HEK293T (cell line): Measurements from ENCODE around the gene MAD2L1BP.
"Not testable (repeated sequence)": the region's sequence is repeated elsewhere in the genome, so short reads cannot be mapped to it uniquely, and the experiment has no call there.

ENCODE experiments used
- CTCF ChIA-PET: fragments of 350-600 bp; formaldehyde crosslinking; extraction: SDS; loops from one replicate; lab custom pipeline; 2021; ENCODE audit warnings: antibody characterized with exemption, inconsistent platforms; lab: Yijun Ruan, JAX
- POLR2A ChIA-PET: fragments of 350-600 bp; formaldehyde crosslinking; extraction: SDS; loops from one replicate; lab custom pipeline; 2020; ENCODE audit warnings: antibody characterized with exemption, inconsistent platforms; lab: Yijun Ruan, JAX
- DNase-seq: peaks from one replicate; pipeline ENCODE4 v3.0.0; 2012; ENCODE audit warnings: mixed read lengths; ENCODE audit errors: extremely low spot score
- ARNT ChIP-seq: fragments of 450-650 bp; IDR thresholded peaks from 2 replicates; pipeline ENCODE4 v1.6.1; 2017; ENCODE audit warnings: mild to moderate bottlenecking
- BHLHE40 ChIP-seq: fragments of 450-650 bp; IDR thresholded peaks from 2 replicates; pipeline ENCODE4 v1.6.1; 2016; ENCODE audit warnings: mild to moderate bottlenecking, moderate library complexity, borderline replicate concordance
- CTBP1 ChIP-seq: fragments of 450-650 bp; IDR thresholded peaks from 2 replicates; pipeline ENCODE4 v1.6.1; 2016; ENCODE audit warnings: borderline replicate concordance
- ELF4 ChIP-seq: fragments of 450-650 bp; IDR thresholded peaks from 2 replicates; pipeline ENCODE4 v1.6.1; 2017; ENCODE audit warnings: antibody characterized with exemption
- FOXA1 ChIP-seq: fragments of 450-650 bp; IDR thresholded peaks from 2 replicates; pipeline ENCODE4 v1.6.1; 2016; ENCODE audit warnings: mild to moderate bottlenecking
- FOXK2 ChIP-seq: fragments of 450-650 bp; IDR thresholded peaks from 2 replicates; pipeline ENCODE4 v1.6.1; 2016; ENCODE audit warnings: mild to moderate bottlenecking
- FOXM1 ChIP-seq: fragments of 450-650 bp; IDR thresholded peaks from 2 replicates; pipeline ENCODE4 v1.6.1; 2017; ENCODE audit warnings: mild to moderate bottlenecking, borderline replicate concordance
- HDGF ChIP-seq: fragments of 450-650 bp; IDR thresholded peaks from 2 replicates; pipeline ENCODE4 v1.6.1; 2017; ENCODE audit warnings: antibody characterized with exemption, borderline replicate concordance
- L3MBTL2 ChIP-seq: fragments of 450-650 bp; conservative IDR thresholded peaks from 2 replicates; pipeline ENCODE4 v1.6.1; 2016; ENCODE audit warnings: mild to moderate bottlenecking
- LEF1 ChIP-seq: fragments of 450-650 bp; IDR thresholded peaks from 2 replicates; pipeline ENCODE4 v1.6.1; 2017; ENCODE audit warnings: mild to moderate bottlenecking, borderline replicate concordance
- NFRKB ChIP-seq: fragments of 450-650 bp; IDR thresholded peaks from 2 replicates; pipeline ENCODE4 v1.6.1; 2016; ENCODE audit warnings: mild to moderate bottlenecking, moderate library complexity
- PKNOX1 ChIP-seq: fragments of 450-650 bp; IDR thresholded peaks from 2 replicates; pipeline ENCODE4 v1.6.1; 2016
- SP1 ChIP-seq: fragments of 450-650 bp; IDR thresholded peaks from 2 replicates; pipeline ENCODE4 v1.6.1; 2017
- SUZ12 ChIP-seq: fragments of 450-650 bp; IDR thresholded peaks from 2 replicates; pipeline ENCODE4 v1.6.1; 2016; ENCODE audit warnings: mild to moderate bottlenecking
- TARDBP ChIP-seq: fragments of 450-650 bp; IDR thresholded peaks from 2 replicates; pipeline ENCODE4 v1.6.1; 2016
- ZNF384 ChIP-seq: fragments of 450-650 bp; IDR thresholded peaks from 2 replicates; pipeline ENCODE4 v1.6.1; 2016

MAD2L1BP gene

GRCh38 chr6:43657221-43657802 is 21.7 kb downstream of the MAD2L1BP start:
- no peak for TF ChIP-seq FOXK2
- no peak for TF ChIP-seq TARDBP
- no peak for TF ChIP-seq L3MBTL2
- no peak for TF ChIP-seq CTBP1
- no peak for TF ChIP-seq LEF1
- TF ChIP-seq FOXA1, result no peak
- no peak for TF ChIP-seq BHLHE40
- TF ChIP-seq SUZ12, result no peak
- no peak for TF ChIP-seq PKNOX1
- TF ChIP-seq SP1, result no peak
- no peak for TF ChIP-seq HDGF
- no peak for TF ChIP-seq ZNF384
- no peak for TF ChIP-seq NFRKB
- no peak for TF ChIP-seq ELF4
- TF ChIP-seq FOXM1, result no peak
- TF ChIP-seq ARNT, result no peak
- no peak for DNase-seq
- ChIA-PET POLR2A (interaction anchor here (1.2 kb wide), 1 partner anchor 12 kb away, joined by 3 read pairs; the partner anchor contains the start of gene RSPH9), CTCF (interaction anchor here (1.0 kb wide), 1 partner anchor 10 kb away, joined by 3 read pairs; no protein-coding TSS in a partner anchor)

- CTCF ChIA-PET, result no interaction called here
- POLR2A ChIA-PET, result no interaction called here
- no peak for DNase-seq
- TF ChIP-seq ZNF384, result 0 out of 2 replicates have a peak, but pooled peaks have one; percentile 18
- no peak for TF ChIP-seq FOXK2
These were observed 22.5 kb downstream of the MAD2L1BP start for GRCh38 chr6:43658161-43658560.

GRCh38 chr6:43662948-43663347 is 27.3 kb downstream of the MAD2L1BP start:
- CTCF ChIA-PET, result interaction anchor here (0.6 kb wide), 1 partner anchor 77 kb away, joined by 11 read pairs; no protein-coding TSS in a partner anchor
- DNase-seq, result not testable (repeated sequence)
- POLR2A ChIA-PET, result interaction anchor here (0.6 kb wide), 1 partner anchor 12 kb away, joined by 3 read pairs; no protein-coding TSS in a partner anchor

GRCh38 chr6:43665376-43665775 is 29.7 kb downstream of the MAD2L1BP start:
- DNase-seq, result no peak
- ChIA-PET CTCF (interaction anchor here (0.6 to 3.7 kb wide), 4 partner anchors 97 to 413 kb away, joined by 3 to 14 read pairs (median 5); partner anchors contain the start of gene VEGFA), POLR2A (no interaction called here)
- no peak for TF ChIP-seq HDGF
- no peak for TF ChIP-seq L3MBTL2
- no peak for TF ChIP-seq LEF1
- TF ChIP-seq NFRKB, result no peak
- no peak for TF ChIP-seq PKNOX1
- no peak for TF ChIP-seq FOXM1
- TF ChIP-seq SUZ12, result no peak
- no peak for TF ChIP-seq SP1
- no peak for TF ChIP-seq FOXK2
- no peak for TF ChIP-seq TARDBP
- no peak for TF ChIP-seq ELF4
- no peak for TF ChIP-seq CTBP1

DNA sequence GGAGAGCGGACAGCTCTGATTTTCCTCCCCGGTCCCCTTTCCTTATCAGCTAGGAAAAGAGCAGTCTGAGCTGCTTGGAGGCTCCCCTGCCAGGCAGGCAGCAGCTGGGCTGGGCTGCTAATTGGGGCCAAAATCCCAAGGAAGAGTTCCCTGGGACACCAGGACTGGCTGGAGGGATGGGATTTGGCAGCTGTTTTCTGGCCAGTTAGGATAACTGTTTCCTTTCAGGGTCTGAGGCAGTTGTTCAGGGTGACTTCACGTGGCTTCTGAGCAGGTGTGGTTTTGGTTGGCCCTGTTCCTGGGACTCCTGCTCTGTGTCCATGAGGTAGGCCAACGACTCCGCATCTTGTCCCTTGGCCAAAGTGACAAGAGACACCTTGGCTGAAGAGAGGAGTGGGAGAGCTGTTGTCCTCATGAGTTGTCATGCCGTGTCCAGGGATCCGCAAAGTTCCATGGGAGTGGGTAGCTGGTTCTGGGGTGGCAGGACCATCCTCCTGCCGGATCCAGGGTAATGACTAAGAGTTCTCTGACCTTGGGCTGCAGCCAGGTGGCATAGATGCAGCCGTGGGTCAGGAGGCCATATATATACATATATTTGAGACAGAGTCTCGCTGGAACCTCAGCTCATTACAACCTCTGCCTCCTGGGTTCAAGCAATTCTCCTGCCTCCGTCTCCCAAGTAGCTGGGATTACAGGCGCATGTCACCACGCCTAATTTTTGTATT is 30.7 kb downstream of the MAD2L1BP start:
- TF ChIP-seq ELF4 (no peak), LEF1 (no peak), SUZ12 (no peak), ARNT (no peak), SP1 (no peak), PKNOX1 (no peak), FOXK2 (no peak), CTBP1 (no peak)
- no peak for DNase-seq
- ChIA-PET CTCF (interaction anchor here (0.6 to 3.7 kb wide), 9 partner anchors 30 to 412 kb away, joined by 3 to 14 read pairs (median 3); no protein-coding TSS in a partner anchor), POLR2A (interaction anchor here (0.8 to 3.4 kb wide), 2 partner anchors 31 to 37 kb away, joined by 4 to 13 read pairs; partner anchors contain the start of genes GTPBP2 and MAD2L1BP)
